Endodermal cell (in vitro differentiated cells): ENCODE results near the gene CSTPP1. TPM values are rescaled to one million over a fixed set of nuclear protein-coding genes. Genes with fewer than 3 reads are reported as not detected.
"Not testable (repeated sequence)": the region's sequence is repeated elsewhere in the genome, so short reads cannot be mapped to it uniquely, and the experiment has no call there.

Experiments
- DNase-seq: peaks from one replicate; pipeline ENCODE4 v3.0.0-alpha.2; 2017
- H3K27ac ChIP-seq: 2 replicates; pipeline ENCODE4 v1.5.1; 2013; ENCODE audit warnings: mild to moderate bottlenecking, low read depth, low read length, moderate library complexity
- H3K27me3 ChIP-seq: 2 replicates; pipeline ENCODE4 v1.6.1; 2013; ENCODE audit warnings: mild to moderate bottlenecking, low read length, moderate library complexity; ENCODE audit not compliant: insufficient read depth, control insufficient read depth, poor library complexity, severe bottlenecking
- H3K36me3 ChIP-seq: 2 replicates; pipeline ENCODE4 v1.7.0; 2013; ENCODE audit warnings: mild to moderate bottlenecking, low read length, moderate library complexity; ENCODE audit not compliant: control insufficient read depth, insufficient read depth
- H3K4me1 ChIP-seq: one replicate; pipeline ENCODE4 v1.7.0; 2013; ENCODE audit warnings: low read length; ENCODE audit not compliant: control insufficient read depth, insufficient read depth
- H3K4me3 ChIP-seq: 2 replicates; pipeline ENCODE4 v1.5.1; 2013; ENCODE audit warnings: mild to moderate bottlenecking, low read length, moderate library complexity
- H3K9ac ChIP-seq: 2 replicates; pipeline ENCODE4 v1.6.1; 2013; ENCODE audit warnings: mild to moderate bottlenecking, low read length, moderate library complexity; ENCODE audit not compliant: poor library complexity, severe bottlenecking; ENCODE audit errors: extremely low read depth
- H3K9me3 ChIP-seq: 2 replicates; pipeline ENCODE4 v1.6.1; 2013; ENCODE audit warnings: mild to moderate bottlenecking, low read length, moderate library complexity; ENCODE audit not compliant: control insufficient read depth
- H3K27ac Mint-ChIP-seq: 2 replicates; pipeline ENCODE4 v1.8.0; 2020; ENCODE audit warnings: mixed read lengths
- H3K27me3 Mint-ChIP-seq: 2 replicates; pipeline ENCODE4 v1.8.0; 2021; ENCODE audit warnings: mild to moderate bottlenecking, mixed read lengths; ENCODE audit not compliant: insufficient read depth
- H3K36me3 Mint-ChIP-seq: 2 replicates; pipeline ENCODE4 v1.8.0; 2020; ENCODE audit warnings: low read depth, mixed read lengths
- H3K4me1 Mint-ChIP-seq: 2 replicates; pipeline ENCODE4 v1.8.0; 2020; ENCODE audit warnings: mixed read lengths
- H3K4me3 Mint-ChIP-seq: 2 replicates; pipeline ENCODE4 v1.8.0; 2020; ENCODE audit warnings: mild to moderate bottlenecking, moderate library complexity, mixed read lengths
- H3K9me3 Mint-ChIP-seq: 2 replicates; pipeline ENCODE4 v1.8.0; 2020; ENCODE audit warnings: mild to moderate bottlenecking, mixed read lengths
- WGBS, 2 experiments: methylation state at CpG; one replicate each; pipeline versions ENCODE4 v1.1.5 to v1.1.7; 2013; ENCODE audit warnings: missing lambda C conversion rate in 2 of 2, mixed read lengths in 1 of 2; ENCODE audit not compliant: insufficient coverage in 1 of 2, insufficient read length in 1 of 2; 5-methylcytosine and 5-hydroxymethylcytosine counted together
- total RNA-seq, 2 donors: library from RNA; stranded (reverse); fragmentation: NEBNext Ultra II Directional in 1 of 2; extraction: Animal tissue kit (Norgen Biotek cat#: 25700) in 1 of 2; gene quantifications; 2 replicates in 1 of 2; 3 replicates in 1 of 2; pipeline ENCODE4 v1.2.1, GENCODE V29; 2021
- TF ChIP-seq, protein P1 (sequence below): fragments of 200-600 bp; sonication (generic); conservative IDR thresholded peaks from 2 replicates; pipeline ENCODE4 v1.5.0; 2021; ENCODE audit warnings: antibody characterized with exemption, mild to moderate bottlenecking

CSTPP1 gene
- total RNA-seq, 2 donors from 2014 or later = 46.7 to 57.6 TPM

DNA sequence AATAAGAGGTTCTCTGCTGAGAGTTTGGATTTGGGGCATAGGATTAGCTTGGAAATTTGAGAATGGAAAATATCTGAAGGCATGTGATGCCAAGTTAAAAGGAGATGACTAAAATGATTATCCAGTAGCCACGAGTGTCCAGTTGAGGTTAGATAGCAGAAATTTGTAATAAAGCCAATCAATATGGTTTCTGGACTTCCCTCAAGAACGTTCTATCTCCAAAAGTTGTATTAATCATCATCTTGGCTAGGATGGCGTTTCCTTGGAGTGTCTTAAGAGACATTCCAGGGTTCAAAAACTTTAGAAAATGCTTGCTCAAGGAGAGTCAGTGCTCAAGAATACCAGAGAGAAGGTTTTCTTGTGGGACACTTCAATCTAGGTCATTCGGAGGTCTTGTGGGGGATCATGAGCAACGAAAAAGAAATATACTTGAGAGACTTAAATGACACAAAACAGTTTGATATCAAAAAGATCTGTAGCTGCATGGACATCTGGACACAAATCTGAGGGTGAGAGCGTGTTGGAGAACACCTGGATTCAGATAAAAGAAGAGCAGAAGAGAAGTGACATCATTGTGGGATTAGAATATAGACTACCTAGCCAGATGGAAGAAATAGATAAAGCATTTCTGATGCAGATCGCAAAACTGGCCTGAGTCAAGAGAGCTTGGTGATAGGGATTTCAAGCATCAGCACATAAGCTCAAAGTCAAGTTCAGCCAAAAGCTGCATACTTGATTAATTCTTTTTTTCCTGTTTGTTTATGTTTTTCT is 142.4 kb downstream of the CSTPP1 start:
- no peak for DNase-seq
- H3K36me3 ChIP-seq = no peaks in the 10 kb centered on the region
- no peaks in the 10 kb centered on the region for H3K9me3 ChIP-seq
- Mint-ChIP-seq H3K9me3 (no peaks in the 10 kb centered on the region), H3K27me3 (no peaks in the 10 kb centered on the region), H3K4me1 (no peaks in the 10 kb centered on the region), H3K27ac (no peak overlapping the region), H3K36me3 (no peaks in the 10 kb centered on the region), H3K4me3 (no peak overlapping the region)
- H3K27ac ChIP-seq = no peak overlapping the region
- H3K27me3 ChIP-seq = no peaks in the 10 kb centered on the region
- WGBS, 2 experiments = 92 to 100% methylated on average over 7 of the region's 7 CpGs
- TF ChIP-seq, protein P1, sequence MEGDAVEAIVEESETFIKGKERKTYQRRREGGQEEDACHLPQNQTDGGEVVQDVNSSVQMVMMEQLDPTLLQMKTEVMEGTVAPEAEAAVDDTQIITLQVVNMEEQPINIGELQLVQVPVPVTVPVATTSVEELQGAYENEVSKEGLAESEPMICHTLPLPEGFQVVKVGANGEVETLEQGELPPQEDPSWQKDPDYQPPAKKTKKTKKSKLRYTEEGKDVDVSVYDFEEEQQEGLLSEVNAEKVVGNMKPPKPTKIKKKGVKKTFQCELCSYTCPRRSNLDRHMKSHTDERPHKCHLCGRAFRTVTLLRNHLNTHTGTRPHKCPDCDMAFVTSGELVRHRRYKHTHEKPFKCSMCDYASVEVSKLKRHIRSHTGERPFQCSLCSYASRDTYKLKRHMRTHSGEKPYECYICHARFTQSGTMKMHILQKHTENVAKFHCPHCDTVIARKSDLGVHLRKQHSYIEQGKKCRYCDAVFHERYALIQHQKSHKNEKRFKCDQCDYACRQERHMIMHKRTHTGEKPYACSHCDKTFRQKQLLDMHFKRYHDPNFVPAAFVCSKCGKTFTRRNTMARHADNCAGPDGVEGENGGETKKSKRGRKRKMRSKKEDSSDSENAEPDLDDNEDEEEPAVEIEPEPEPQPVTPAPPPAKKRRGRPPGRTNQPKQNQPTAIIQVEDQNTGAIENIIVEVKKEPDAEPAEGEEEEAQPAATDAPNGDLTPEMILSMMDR = no peak
- no peaks in the 10 kb centered on the region for H3K4me1 ChIP-seq
- no peak overlapping the region for H3K4me3 ChIP-seq
- H3K9ac ChIP-seq = no peak overlapping the region

DNA sequence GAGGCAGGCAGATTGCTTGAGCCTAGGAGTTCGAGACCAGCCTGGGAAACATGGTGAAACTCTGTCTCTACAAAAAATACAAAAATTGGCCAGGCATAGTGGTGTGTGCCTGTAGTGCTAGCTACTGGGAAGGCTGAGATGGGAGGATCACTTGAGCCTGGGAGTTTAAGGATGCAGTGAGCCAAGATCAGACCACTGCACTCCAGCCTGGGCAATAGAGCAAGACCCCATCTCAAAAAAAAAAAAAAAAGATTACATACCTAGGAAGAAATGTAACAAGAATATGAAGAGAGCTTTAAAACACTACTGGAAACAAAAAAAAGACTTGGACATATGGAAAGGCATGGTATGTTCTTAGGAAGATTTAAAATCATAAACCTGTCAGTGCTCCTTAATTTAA is 144.2 kb downstream of the CSTPP1 start:
- H3K27me3 ChIP-seq, H3K4me3 ChIP-seq, H3K4me1 ChIP-seq, H3K4me1 Mint-ChIP-seq, H3K27me3 Mint-ChIP-seq, H3K27ac ChIP-seq, DNase-seq, H3K9me3 Mint-ChIP-seq, H3K9me3 ChIP-seq, H3K9ac ChIP-seq, H3K27ac Mint-ChIP-seq, H3K4me3 Mint-ChIP-seq, H3K36me3 Mint-ChIP-seq, H3K36me3 ChIP-seq: not testable (repeated sequence)
- 80 to 93% methylated on average over 1 of the region's 1 CpG for WGBS, 2 experiments

DNA sequence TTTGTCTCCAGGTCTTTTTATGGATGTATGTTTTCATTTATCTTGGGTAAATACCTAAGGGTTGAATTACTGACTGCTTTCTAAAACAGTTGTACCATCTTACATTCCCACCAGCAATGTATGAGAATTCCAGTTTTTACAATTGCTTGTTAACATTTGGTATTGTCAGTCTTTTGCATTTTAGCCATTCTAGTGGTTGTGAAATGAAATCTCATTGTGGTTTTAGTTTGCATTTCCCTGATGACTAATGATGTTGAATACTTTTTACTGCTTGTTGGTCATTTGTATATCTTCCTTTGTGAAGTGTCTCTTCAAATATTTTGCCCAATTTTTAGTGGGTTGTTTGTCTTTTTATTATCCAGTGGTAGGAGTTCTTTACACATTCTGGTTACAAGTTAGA is 147.4 kb downstream of the CSTPP1 start:
- Mint-ChIP-seq H3K4me1 (peaks cover 3% of the 10 kb centered on the region), H3K27ac (no peak overlapping the region), H3K36me3 (no peaks in the 10 kb centered on the region), H3K4me3 (no peak overlapping the region), H3K27me3 (no peaks in the 10 kb centered on the region), H3K9me3 (no peaks in the 10 kb centered on the region)
- no peaks in the 10 kb centered on the region for H3K4me1 ChIP-seq
- H3K27ac ChIP-seq = no peak overlapping the region
- H3K4me3 ChIP-seq = no peak overlapping the region
- no peaks in the 10 kb centered on the region for H3K9me3 ChIP-seq
- no peaks in the 10 kb centered on the region for H3K36me3 ChIP-seq
- DNase-seq = no peak
- TF ChIP-seq, protein P1 = no peak
- no peaks in the 10 kb centered on the region for H3K27me3 ChIP-seq
- no peak overlapping the region for H3K9ac ChIP-seq

DNA sequence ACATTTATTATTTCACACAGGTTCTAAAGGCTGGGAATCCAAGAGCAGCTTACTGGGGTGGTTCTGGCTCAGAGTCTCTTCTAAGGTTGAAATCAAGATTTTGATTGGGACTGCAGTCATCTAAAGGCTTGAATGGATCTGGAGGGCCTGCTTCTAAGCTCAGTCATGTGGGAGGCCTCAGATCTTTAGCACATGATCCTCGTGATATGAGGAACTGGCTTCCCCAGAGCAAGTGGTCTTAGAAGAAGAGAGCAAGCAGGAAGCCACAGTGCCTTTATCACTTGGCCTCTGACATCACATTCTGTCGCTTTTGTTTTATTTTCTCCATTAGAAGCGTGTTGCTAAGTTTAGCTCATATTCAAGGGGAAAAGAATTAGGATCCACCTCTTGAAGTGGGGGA is 151.2 kb downstream of the CSTPP1 start:
- Mint-ChIP-seq H3K9me3 (peaks cover 5% of the 10 kb centered on the region), H3K4me1 (peaks cover 3% of the 10 kb centered on the region), H3K4me3 (no peak overlapping the region), H3K27me3 (no peaks in the 10 kb centered on the region), H3K36me3 (no peaks in the 10 kb centered on the region), H3K27ac (no peak overlapping the region)
- peaks cover 7% of the 10 kb centered on the region for H3K9me3 ChIP-seq
- H3K27ac ChIP-seq = peak overlapping the region; percentile 24
- H3K4me3 ChIP-seq = no peak overlapping the region
- no peak overlapping the region for H3K9ac ChIP-seq
- no peaks in the 10 kb centered on the region for H3K36me3 ChIP-seq
- 87 to 100% methylated on average over 3 of the region's 3 CpGs for WGBS, 2 experiments
- no peaks in the 10 kb centered on the region for H3K27me3 ChIP-seq
- TF ChIP-seq, protein P1 = no peak
- H3K4me1 ChIP-seq = no peaks in the 10 kb centered on the region
- no peak for DNase-seq
